ENCODE measurements around the gene ELK4.

The ELK4 gene

GRCh38 chr1:205629751-205630150, 2.1 kb downstream of the ELK4 start:
- no peak for DNase-seq

GRCh38 chr1:205627956-205628355, 3.9 kb downstream of the ELK4 start:
- no peak for DNase-seq

- DNase-seq = no peak
Measured at GRCh38 chr1:205626216-205626615, 5.6 kb downstream of the ELK4 start.

- no peak for DNase-seq
Measured at GRCh38 chr1:205623646-205624045, 8.2 kb downstream of the ELK4 start.

GRCh38 chr1:205620269-205620668, 11.5 kb downstream of the ELK4 start:
- no peak for DNase-seq

GRCh38 chr1:205619376-205619775, 12.4 kb downstream of the ELK4 start:
- DNase-seq = no peak

- DNase-seq = no peak
Measured at GRCh38 chr1:205616563-205617293, 15.1 kb downstream of the ELK4 start.

GRCh38 chr1:205615789-205616188, 16.0 kb downstream of the ELK4 start:
- DNase-seq = no peak

- no peak for DNase-seq
Measured at GRCh38 chr1:205613854-205614412, 17.9 kb downstream of the ELK4 start.

- no peak for DNase-seq
Measured at GRCh38 chr1:205612556-205612955, 19.3 kb downstream of the ELK4 start.

GRCh38 chr1:205612104-205612503, 19.7 kb downstream of the ELK4 start:
- no peak for DNase-seq

- DNase-seq = no peak
Measured at GRCh38 chr1:205610901-205611466, 20.8 kb downstream of the ELK4 start.

GRCh38 chr1:205610036-205610435, 21.8 kb downstream of the ELK4 start:
- DNase-seq = no peak

GRCh38 chr1:205604825-205605505, 26.8 kb downstream of the ELK4 start:
- DNase-seq = no peak

- DNase-seq = no peak
Measured at GRCh38 chr1:205604059-205604458, 27.8 kb downstream of the ELK4 start.

GRCh38 chr1:205601205-205601604, 30.6 kb downstream of the ELK4 start:
- no peak for DNase-seq

GRCh38 chr1:205600085-205600484, 31.7 kb downstream of the ELK4 start:
- DNase-seq = no peak

GRCh38 chr1:205599669-205600042, 32.2 kb downstream of the ELK4 start:
- no peak for DNase-seq

- DNase-seq = no peak
Measured at GRCh38 chr1:205598841-205599668, 32.8 kb downstream of the ELK4 start.

GRCh38 chr1:205597691-205598314, 34.0 kb downstream of the ELK4 start:
- DNase-seq = no peak

- no peak for DNase-seq
Measured at GRCh38 chr1:205596876-205597275, 34.9 kb downstream of the ELK4 start.

- DNase-seq = no peak
Measured at GRCh38 chr1:205595861-205596260, 36.0 kb downstream of the ELK4 start.

GRCh38 chr1:205595435-205595834, 36.4 kb downstream of the ELK4 start:
- no peak for DNase-seq

Measured in stimulated activated CD4-positive, alpha-beta T cell treated with anti-CD3 and anti-CD28 coated beads, Interleukin-4, amount 100 ng/mL, for 4 hours (primary cell).